Ishikawa (cell line): ENCODE data around the gene HSD17B11.

Experiments
- CEBPB ChIP-seq: IDR thresholded peaks from 2 replicates; pipeline ENCODE4 v1.6.1; 2012
- CREB1 ChIP-seq: IDR thresholded peaks from 2 replicates; pipeline ENCODE4 v1.6.1; 2012; ENCODE audit warnings: low read depth
- EGR1 ChIP-seq: IDR thresholded peaks from 2 replicates; pipeline ENCODE4 v1.6.1; 2012
- FOXM1 ChIP-seq: IDR thresholded peaks from 2 replicates; pipeline ENCODE4 v1.6.1; 2012; ENCODE audit warnings: low read depth, borderline replicate concordance
- NFIC ChIP-seq: IDR thresholded peaks from 2 replicates; pipeline ENCODE4 v1.6.1; 2012
- RAD21 ChIP-seq: IDR thresholded peaks from 2 replicates; pipeline ENCODE4 v1.6.1; 2012; ENCODE audit warnings: low read depth
- TAF1 ChIP-seq: IDR thresholded peaks from 2 replicates; pipeline ENCODE4 v1.6.1; 2012; ENCODE audit warnings: low read depth, mild to moderate bottlenecking
- TCF12 ChIP-seq: IDR thresholded peaks from 2 replicates; pipeline ENCODE4 v1.6.1; 2012; ENCODE audit warnings: low read depth
- TEAD4 ChIP-seq: IDR thresholded peaks from 2 replicates; pipeline ENCODE4 v1.6.1; 2012
- USF1 ChIP-seq: IDR thresholded peaks from 2 replicates; pipeline ENCODE4 v1.6.1; 2012
- YY1 ChIP-seq: IDR thresholded peaks from 2 replicates; pipeline ENCODE4 v1.6.1; 2012; ENCODE audit warnings: low read depth
- ZBTB7A ChIP-seq: IDR thresholded peaks from 2 replicates; pipeline ENCODE4 v1.6.1; 2012; ENCODE audit warnings: low read depth
- TF ChIP-seq, protein P1 (sequence below): IDR thresholded peaks from 2 replicates; pipeline ENCODE4 v1.6.1; 2012
- TF ChIP-seq, protein P2 (sequence below): IDR thresholded peaks from 2 replicates; pipeline ENCODE4 v1.6.1; 2012; ENCODE audit warnings: low read depth, mild to moderate bottlenecking

HSD17B11 gene

GRCh38 chr4:87321888-87322287 lies 69.1 kb downstream of the HSD17B11 start:
- TF ChIP-seq, protein P1, sequence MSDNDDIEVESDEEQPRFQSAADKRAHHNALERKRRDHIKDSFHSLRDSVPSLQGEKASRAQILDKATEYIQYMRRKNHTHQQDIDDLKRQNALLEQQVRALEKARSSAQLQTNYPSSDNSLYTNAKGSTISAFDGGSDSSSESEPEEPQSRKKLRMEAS, result no peak
- no peak for TF ChIP-seq YY1
- no peak for TF ChIP-seq FOXM1
- no peak for TF ChIP-seq EGR1
- TF ChIP-seq USF1, result no peak

DNA sequence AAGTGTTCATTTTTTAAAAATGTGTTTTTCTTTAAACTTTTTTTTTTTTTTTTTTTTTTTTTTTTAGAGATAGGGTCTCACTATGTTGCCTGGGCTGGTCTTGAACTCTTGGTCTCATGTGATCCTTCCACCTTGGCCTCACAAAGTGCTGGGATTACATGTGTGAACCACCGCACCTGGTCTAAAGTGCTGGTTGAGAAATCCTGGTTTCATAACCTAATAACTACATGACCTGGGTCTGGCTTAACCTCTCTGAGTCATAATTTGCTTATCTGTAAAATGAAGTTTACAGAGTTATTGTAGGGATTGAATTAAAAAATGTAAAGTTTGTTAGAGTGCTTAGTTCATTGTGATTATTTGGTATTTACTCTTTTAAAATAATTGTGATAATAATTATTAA lies 73.5 kb downstream of the HSD17B11 start:
- TF ChIP-seq TEAD4 (no peak), USF1 (no peak), CREB1 (no peak), YY1 (no peak), TCF12 (no peak), RAD21 (no peak), CEBPB (no peak), ZBTB7A (no peak), TAF1 (no peak)
- TF ChIP-seq, protein P1, result no peak
- TF ChIP-seq, protein P2, sequence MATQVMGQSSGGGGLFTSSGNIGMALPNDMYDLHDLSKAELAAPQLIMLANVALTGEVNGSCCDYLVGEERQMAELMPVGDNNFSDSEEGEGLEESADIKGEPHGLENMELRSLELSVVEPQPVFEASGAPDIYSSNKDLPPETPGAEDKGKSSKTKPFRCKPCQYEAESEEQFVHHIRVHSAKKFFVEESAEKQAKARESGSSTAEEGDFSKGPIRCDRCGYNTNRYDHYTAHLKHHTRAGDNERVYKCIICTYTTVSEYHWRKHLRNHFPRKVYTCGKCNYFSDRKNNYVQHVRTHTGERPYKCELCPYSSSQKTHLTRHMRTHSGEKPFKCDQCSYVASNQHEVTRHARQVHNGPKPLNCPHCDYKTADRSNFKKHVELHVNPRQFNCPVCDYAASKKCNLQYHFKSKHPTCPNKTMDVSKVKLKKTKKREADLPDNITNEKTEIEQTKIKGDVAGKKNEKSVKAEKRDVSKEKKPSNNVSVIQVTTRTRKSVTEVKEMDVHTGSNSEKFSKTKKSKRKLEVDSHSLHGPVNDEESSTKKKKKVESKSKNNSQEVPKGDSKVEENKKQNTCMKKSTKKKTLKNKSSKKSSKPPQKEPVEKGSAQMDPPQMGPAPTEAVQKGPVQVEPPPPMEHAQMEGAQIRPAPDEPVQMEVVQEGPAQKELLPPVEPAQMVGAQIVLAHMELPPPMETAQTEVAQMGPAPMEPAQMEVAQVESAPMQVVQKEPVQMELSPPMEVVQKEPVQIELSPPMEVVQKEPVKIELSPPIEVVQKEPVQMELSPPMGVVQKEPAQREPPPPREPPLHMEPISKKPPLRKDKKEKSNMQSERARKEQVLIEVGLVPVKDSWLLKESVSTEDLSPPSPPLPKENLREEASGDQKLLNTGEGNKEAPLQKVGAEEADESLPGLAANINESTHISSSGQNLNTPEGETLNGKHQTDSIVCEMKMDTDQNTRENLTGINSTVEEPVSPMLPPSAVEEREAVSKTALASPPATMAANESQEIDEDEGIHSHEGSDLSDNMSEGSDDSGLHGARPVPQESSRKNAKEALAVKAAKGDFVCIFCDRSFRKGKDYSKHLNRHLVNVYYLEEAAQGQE, result no peak

DNA sequence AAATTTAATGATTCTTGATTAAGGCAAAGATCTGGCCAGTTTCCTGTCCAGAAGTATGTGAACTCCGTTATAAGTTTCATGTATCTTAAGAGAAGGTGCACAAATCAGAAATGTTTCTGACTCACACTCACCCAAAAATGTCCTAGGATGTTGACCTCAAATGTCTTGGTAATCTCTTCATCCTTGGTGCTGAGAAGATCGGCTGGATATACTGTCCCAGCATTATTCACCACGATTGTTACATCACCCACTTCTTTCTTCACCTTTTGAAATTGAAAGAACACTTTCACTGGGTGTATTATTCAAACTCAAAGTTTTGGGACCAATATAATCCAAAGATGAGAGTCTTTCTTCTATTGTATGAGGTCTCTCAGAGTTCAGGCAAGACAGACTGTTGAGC lies 74.0 kb downstream of the HSD17B11 start:
- TF ChIP-seq TAF1, result no peak
- TF ChIP-seq, protein P2, result no peak
- no peak for TF ChIP-seq EGR1
- no peak for TF ChIP-seq FOXM1
- no peak for TF ChIP-seq YY1
- no peak for TF ChIP-seq TCF12
- no peak for TF ChIP-seq USF1
- TF ChIP-seq CEBPB, result no peak
- no peak for TF ChIP-seq NFIC

- no peak for TF ChIP-seq YY1
Observed at GRCh38 chr4:87313756-87314155, 77.2 kb downstream of the HSD17B11 start.

DNA sequence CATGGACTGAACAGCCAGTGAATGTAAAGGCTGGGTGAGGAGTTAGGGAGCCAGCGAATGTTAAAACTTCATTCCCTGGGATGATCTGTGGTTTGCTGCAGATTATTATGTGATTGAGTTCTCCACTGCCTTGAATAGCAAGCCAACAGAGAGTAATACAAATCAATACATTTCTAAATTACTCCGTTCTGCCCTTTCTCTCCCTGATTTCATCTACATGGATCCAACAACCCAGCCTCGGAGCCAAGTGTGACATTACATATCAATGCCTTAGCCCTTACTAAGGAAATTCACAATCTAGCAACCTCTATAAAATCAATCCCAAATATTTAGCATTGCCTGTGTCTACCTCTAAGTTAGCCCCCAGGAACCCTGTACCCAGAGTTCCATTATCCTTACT lies 79.3 kb downstream of the HSD17B11 start:
- TF ChIP-seq FOXM1 (no peak), RAD21 (no peak), EGR1 (no peak), USF1 (no peak), YY1 (no peak), NFIC (no peak), TCF12 (no peak), TEAD4 (no peak), ZBTB7A (no peak), CREB1 (no peak), CEBPB (no peak)
- TF ChIP-seq, protein P2, result no peak
- TF ChIP-seq, protein P1, result no peak
